Kidney (tissue), 14 donors: ENCODE measurements around the gene GMNC. TPM values are rescaled to one million over a fixed set of nuclear protein-coding genes. Genes with fewer than 3 reads are reported as not detected.
"Not testable (repeated sequence)": the region's sequence is repeated elsewhere in the genome, so short reads cannot be mapped to it uniquely, and the experiment has no call there.

Experiments used
- DNase-seq, 5 donors: peaks; one replicate each; pipeline ENCODE4 v3.0.0-alpha.2; 2013 to 2020
- FAIRE-seq: peaks from 2 replicates; lab custom pipeline; 2012; peaks lifted over from hg19 to GRCh38; lab: Jason Lieb, UNC
- H3K27ac ChIP-seq, 2 donors: one replicate each; pipeline ENCODE4 v1.7.0; 2013; ENCODE audit warnings: low read depth in 2 of 2, low read length in 2 of 2, inconsistent platforms in 1 of 2
- H3K27me3 ChIP-seq: one replicate; pipeline ENCODE4 v1.7.1; 2013; ENCODE audit warnings: low read length, inconsistent platforms; ENCODE audit not compliant: control insufficient read depth, insufficient read depth
- H3K36me3 ChIP-seq, 3 donors: one replicate each; pipeline versions ENCODE4 v1.7.0 to v1.7.1; 2013; ENCODE audit warnings: low read length in 3 of 3, control low read depth in 1 of 3, inconsistent platforms in 1 of 3; ENCODE audit not compliant: insufficient read depth in 3 of 3, control insufficient read depth in 2 of 3
- H3K4me1 ChIP-seq, 3 donors: one replicate each; pipeline versions ENCODE4 v1.7.0 to v1.7.1; 2013; ENCODE audit warnings: low read length in 3 of 3, inconsistent platforms in 1 of 3, low read depth in 1 of 3; ENCODE audit not compliant: control insufficient read depth in 2 of 3, insufficient read depth in 2 of 3
- H3K4me3 ChIP-seq, 3 donors: one replicate each; pipeline versions ENCODE4 v1.7.0 to v1.8.1; 2013; ENCODE audit warnings: low read length in 3 of 3, control low read depth in 1 of 3, inconsistent platforms in 1 of 3
- H3K9ac ChIP-seq, 3 donors: one replicate each; pipeline versions ENCODE4 v1.7.0 to v1.7.1; 2013; ENCODE audit warnings: low read length in 3 of 3, control low read depth in 1 of 3, inconsistent platforms in 1 of 3
- H3K9me3 ChIP-seq, 3 donors: one replicate each; pipeline versions ENCODE4 v1.7.0 to v1.7.1; 2013; ENCODE audit warnings: low read length in 3 of 3, control low read depth in 1 of 3, inconsistent platforms in 1 of 3; ENCODE audit not compliant: control insufficient read depth in 2 of 3, insufficient read depth in 1 of 3
- CTCF ChIP-seq: IDR thresholded peaks from 3 replicates; pipeline ENCODE4 v1.5.1; 2012; ENCODE audit warnings: mild to moderate bottlenecking, moderate library complexity, borderline replicate concordance; ENCODE audit not compliant: insufficient read depth; ENCODE audit errors: extremely low read depth
- intact Hi-C: fragments of 100-400 bp; cut with DNase I; formaldehyde crosslinking; loops from one replicate; pipeline ENCODE4 v1.11.1; 2022
- polyA plus RNA-seq: library from polyadenylated mRNA; stranded (reverse); fragments of 350-450 nt; fragmentation: Illumina TruSeq; extraction: RNeasy Lipid Tissue Mini Kit (QIAGEN cat#74804); gene quantifications from one replicate; pipeline ENCODE4 v1.2.3, GENCODE V29; 2014; ENCODE audit warnings: low read depth, low replicate concordance; ENCODE audit not compliant: insufficient read depth
- total RNA-seq: library from RNA; stranded (reverse); fragmentation: NEBNext Ultra II Directional; extraction: Animal tissue kit (Norgen Biotek cat#: 25700); gene quantifications from one replicate; pipeline ENCODE4 v1.2.1, GENCODE V29; 2021
- donor health status: control.
- donor health status: control.
- donor health status: control.
- donor health status: control.
- donor health status: control.
- donor health status: DM: yes; HTN: yes; CAD: no.
- donor health status: Normal renal cell carcinoma (clear cell type).

Gene GMNC
- total and polyA plus RNA-seq, 2 donors from 2014 or later: 1.9 to 2.1 TPM

GRCh38 chr3:190883973-190884832, 21.7 kb upstream of the GMNC start:
- no peak overlapping the region for H3K27ac ChIP-seq
- intact Hi-C loops: no loop called here
- no peaks in the 10 kb centered on the region for H3K27me3 ChIP-seq
- H3K36me3 ChIP-seq: no peaks in the 10 kb centered on the region
- H3K9ac ChIP-seq: no peak overlapping the region
- no peaks in the 10 kb centered on the region for H3K4me1 ChIP-seq
- FAIRE-seq: peak; percentile 90
- TF ChIP-seq CTCF: peak; percentile 73
- DNase-seq: peak in 3 of 5 donors; percentile 45 to 86 (median 71)
- no peaks in the 10 kb centered on the region for H3K9me3 ChIP-seq
- H3K4me3 ChIP-seq: no peak overlapping the region

GRCh38 chr3:190883141-190883540, 20.6 kb upstream of the GMNC start:
- no peak overlapping the region for H3K4me3 ChIP-seq
- no peaks in the 10 kb centered on the region for H3K9me3 ChIP-seq
- intact Hi-C loops: no loop called here
- no peak for TF ChIP-seq CTCF
- no peak overlapping the region for H3K27ac ChIP-seq
- FAIRE-seq (no peak), DNase-seq (no peak)
- no peaks in the 10 kb centered on the region for H3K27me3 ChIP-seq
- no peaks in the 10 kb centered on the region for H3K36me3 ChIP-seq
- no peak overlapping the region for H3K9ac ChIP-seq
- no peaks in the 10 kb centered on the region for H3K4me1 ChIP-seq

- DNase-seq: no peak
Measured at GRCh38 chr3:190877925-190878324, 15.4 kb upstream of the GMNC start.

GRCh38 chr3:190876433-190876832, 13.9 kb upstream of the GMNC start:
- intact Hi-C loops, FAIRE-seq: not testable (repeated sequence)

More at GRCh38 chr3:190877925-190878324, 15.4 kb upstream of the GMNC start:
- Histone ChIP-seq H3K4me3 (no peak overlapping the region), H3K9ac (no peak overlapping the region), H3K9me3 (no peaks in the 10 kb centered on the region), H3K27me3 (no peaks in the 10 kb centered on the region), H3K36me3 (no peaks in the 10 kb centered on the region), H3K4me1 (no peaks in the 10 kb centered on the region), H3K27ac (no peak overlapping the region)
- FAIRE-seq: no peak
- no peak for TF ChIP-seq CTCF
- intact Hi-C loops: no loop called here

GRCh38 chr3:190875061-190875460, 12.6 kb upstream of the GMNC start:
- H3K9me3 ChIP-seq, DNase-seq, H3K4me3 ChIP-seq, H3K27ac ChIP-seq, intact Hi-C loops, FAIRE-seq, H3K4me1 ChIP-seq, H3K27me3 ChIP-seq, H3K9ac ChIP-seq, H3K36me3 ChIP-seq: not testable (repeated sequence)

More at GRCh38 chr3:190876433-190876832, 13.9 kb upstream of the GMNC start:
- not testable (repeated sequence) for H3K27me3 ChIP-seq, DNase-seq, H3K4me1 ChIP-seq, H3K9ac ChIP-seq, H3K36me3 ChIP-seq, H3K9me3 ChIP-seq, H3K27ac ChIP-seq, H3K4me3 ChIP-seq
